ELF-1 (cell line): ENCODE results near the gene FBL.

ENCODE experiments used
- DNase-seq: peaks from one replicate; pipeline ENCODE4 v3.0.0-alpha.2; 2016; ENCODE audit warnings: low read depth, low spot score

The FBL gene

DNA sequence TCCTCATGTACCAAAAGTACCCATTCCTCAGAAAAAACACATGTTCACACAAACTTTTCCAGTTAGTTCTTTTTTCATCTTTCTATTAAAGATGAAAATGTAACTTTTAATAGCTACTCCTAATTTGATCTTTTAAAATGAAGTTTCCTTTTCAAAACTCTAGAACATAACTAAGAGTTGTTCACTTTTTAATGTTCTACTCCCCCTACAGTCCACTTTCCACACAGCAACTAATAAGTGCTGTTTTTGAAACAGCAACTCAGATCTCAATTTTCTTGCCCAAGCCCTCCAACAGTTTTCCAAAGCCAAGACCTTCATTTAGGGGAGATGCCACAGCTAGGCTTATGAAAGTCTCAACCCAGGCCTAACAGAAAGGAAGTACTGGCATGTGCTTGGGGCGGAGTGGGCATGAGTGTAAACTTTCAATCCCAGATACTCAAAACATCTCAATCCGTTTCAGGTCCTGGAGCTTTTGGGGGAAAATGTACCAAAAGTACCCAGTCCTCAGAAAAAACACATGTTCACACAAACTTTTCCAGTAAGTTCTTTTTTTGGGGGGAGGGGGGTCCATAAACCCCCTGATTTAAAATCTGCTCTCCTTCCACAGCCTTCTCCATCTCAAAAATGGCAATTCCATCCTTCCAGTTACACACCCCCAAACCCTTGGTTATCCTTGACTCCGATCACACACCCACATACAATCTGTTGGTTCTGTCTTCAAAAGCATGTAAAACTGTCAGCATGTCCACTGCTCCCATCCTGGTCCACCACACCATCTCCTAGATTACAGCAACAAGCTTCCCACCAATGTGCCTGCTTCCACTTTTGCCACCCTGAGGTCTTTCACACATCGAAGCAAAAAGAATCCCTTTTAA, 2.0 kb downstream of the FBL start:
- DNase-seq: no peak

DNA sequence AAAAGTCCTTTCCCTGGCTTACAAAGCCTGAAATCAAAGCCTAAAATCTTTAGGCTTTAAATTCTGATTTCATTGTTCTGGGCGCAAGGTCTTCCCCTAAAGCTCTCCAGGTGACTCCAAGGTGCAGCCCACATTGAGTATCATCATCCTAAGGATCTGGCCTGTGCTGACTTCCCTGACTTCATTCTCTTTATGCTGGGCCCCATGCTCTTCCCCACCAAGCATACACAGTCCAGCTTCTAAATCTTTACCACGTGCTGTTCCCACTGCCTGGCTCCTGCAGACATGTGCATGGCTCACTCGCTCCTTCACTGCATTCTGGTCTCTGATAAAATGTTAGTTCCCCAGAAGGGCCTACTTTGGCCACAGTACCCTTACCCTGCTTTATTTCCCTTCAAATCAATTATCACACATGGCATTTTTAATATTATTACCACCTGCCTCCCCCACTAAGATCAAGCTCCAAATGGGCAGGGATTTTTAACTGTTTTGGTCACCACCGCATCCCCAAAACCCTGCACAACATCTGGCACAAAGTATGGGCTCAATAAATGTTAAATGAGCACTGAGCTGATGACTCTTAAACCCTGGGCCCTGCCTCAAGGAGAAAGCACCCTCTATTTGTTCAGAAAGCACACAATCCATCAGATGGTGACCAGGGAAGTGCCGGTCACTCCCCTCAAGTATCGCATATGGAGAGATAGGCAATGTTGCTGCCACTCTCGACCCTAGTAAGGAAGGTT, 3.3 kb downstream of the FBL start:
- no peak for DNase-seq

DNA sequence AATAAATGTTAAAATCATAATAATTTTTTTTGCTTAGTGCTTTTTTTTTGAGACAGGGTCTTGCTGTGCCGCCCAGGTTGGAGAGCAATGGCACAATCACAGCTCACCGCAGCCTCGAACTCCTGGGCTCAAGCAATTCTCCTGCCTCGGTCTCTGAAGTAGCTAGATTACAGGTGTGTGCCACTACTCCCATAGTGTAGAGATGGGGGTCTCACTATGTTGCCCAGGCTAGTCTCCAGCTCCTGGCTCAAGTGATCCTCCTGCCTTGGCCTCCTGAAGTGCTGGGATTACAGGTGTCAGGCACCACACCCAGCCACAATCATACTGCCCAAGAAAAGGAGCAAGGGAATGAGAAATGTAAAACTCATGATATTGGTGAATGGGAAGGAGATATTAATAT, 5.1 kb downstream of the FBL start:
- no peak for DNase-seq

DNA sequence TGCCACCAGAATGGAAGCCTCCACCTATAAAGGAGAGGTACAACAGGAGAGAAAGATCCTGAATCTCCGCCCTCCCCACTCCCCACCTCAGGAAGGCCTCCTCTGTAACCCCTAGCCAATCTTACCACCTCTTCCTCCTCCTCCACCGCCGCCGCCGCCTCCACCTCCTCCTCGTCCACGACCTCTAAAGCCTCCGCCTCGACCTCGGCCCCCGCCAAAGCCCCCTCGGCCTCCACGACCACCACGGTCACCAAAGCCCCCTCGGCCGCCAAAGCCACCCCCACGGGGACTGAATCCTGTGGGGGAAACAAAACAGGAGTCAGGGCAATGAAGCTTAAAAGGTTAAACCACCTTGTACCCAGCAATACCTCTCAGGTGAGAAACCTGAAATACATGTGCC, 5.7 kb downstream of the FBL start:
- no peak for DNase-seq

DNA sequence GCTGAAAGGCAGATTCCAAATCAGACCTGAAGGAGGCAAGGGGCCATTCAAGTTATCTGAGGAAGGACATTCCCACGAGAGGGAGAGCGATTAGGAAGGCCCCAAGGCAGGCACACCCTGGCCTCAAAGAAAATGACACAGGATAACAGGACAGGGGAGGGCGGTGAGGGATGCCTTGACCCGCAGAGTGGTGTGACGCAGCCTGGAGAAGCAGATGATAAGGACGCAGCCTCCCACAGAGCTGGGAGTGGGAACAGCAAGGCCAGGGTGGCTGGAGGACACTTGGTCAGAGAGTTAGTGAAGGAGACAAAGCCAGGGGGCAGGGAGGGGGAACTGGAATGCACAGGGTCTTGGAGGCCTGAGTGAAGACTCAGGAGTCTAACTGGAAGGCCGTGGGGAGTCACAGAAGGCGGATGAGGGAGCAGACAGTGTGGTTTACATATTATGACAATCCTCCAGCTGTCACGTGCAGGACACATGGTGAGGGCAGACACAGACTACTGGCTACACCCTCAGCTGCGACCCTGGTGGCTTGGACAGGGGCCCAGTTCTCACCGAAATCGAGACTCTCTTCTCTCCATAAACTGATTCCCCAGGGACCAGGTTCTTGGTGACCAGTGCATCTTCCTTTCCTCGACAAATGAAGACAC, 6.4 kb downstream of the FBL start:
- no peak for DNase-seq

DNA sequence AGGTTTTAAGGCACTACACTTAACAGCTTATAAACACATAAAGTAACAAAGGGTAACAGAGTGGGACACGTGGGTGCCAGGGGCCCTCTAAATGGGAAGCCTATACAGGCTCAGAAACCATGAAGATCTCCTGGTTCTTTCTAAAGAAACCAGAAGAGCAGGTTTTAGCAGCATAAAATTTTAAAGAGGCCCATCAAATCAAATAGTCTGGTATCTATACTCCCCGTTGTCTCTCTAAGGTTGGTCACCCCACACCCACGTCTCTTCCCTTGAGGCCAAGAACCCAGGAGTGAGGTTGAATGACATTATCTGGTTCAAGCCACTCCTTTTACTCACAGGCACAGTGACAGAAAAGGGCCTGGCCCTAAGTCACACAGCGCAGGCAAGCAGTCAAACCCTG, 7.6 kb downstream of the FBL start:
- DNase-seq: no peak

DNA sequence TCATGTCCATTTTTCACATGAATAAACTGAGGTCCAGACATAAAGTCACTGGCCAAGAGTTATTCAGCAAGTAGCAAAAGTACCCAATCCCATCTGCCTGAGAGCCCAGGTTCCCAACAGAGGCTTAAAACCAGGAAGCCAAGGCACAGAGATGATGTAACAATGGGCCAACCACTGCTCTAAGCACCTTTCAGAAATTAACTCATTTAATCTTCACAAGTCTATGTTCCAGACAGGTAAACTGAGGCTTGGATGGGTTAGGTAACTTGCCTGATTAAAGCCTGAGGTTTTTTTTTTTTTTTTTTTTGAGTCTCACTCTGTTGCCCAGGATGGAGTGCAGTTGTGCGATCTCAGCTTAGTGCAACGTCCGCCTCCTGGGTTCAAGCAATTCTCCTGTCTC, 8.2 kb downstream of the FBL start:
- DNase-seq: no peak

DNA sequence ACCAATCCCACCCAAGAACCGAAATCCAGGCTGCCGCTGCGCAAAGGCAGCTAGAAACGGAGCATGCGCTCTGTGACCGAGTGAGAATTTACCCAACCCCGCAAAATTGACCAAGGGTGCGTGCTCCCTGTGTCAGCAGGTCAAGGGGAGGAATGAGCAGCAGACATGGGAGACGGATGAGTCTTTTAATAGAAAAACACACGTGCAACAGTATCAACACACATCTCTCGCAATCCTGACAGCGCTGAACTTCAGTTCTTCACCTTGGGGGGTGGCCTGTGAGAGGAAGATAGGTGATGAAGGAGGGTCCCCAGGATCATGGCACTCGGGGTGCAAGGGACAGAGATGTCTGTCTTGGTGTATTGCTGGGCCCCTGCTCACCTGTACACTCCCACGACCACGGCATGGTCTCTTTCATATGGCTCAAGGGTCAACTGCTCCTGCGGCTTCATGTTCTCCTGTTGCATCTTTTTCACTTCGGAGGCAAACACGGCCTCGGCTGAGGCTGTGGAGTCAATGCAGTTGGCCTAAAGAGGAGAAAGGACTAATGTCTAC, 11.8 kb downstream of the FBL start:
- DNase-seq: no peak

DNA sequence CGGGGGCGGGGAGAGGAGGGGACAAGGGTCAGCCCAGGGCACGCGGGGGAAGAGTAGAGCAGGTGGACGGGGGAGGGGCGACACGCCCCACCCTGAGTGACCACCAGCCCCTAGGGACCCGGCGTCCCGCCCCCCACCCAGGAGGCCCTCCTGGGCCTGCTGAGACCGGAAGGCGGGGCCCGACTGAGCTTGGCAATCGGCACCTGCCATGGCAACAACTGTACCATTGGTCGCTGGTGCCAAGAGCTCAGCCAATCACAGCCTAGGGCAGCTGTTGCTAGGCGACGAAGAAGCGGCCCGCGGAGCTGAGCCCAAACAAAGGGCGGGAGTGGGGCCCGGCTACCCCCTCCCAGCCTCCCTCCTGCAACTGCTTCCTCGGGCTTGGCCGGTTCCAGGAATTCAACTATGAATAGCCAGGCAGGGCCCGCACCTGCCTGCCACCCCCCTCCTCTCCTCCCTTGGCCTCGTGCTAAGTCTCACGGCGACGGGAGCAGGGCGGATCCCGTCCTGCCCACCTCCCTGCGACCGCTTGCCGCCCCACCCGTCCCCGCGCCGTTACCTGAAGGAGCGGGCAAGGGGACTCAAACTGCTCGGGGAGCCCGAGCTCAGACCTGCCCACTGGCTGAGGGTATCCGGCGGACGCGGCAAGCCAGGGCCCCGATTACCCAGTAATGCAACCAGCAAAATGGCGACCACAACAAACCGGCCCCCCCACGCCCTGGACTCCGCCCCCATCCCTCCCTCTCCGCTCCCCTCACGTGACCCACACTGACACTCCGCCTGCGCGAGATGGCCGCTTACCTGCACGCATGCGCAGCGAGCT, 12.5 kb downstream of the FBL start, which contains the start of gene DYRK1B:
Gene DYRK1B (minus strand): TSS at position 699 of the 823 bp plus-strand sequence. CDS start 2,295 bp downstream, outside the sequence.
- peak; percentile 97 for DNase-seq

DNA sequence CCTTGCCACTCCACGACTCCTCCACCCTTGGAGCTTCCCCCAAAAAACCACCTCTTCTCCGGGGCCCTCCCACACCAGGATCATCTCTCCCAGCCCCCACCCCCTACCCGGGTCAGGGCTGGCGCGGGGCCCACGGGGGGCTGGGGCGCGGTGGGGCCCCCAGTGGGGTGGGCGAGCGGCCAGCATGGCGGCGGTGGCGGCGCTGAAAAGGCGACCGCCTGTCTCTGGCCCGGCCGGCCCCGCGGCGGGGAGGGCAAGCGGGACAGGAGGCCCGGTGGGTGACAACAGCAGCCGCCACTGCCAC, 13.1 kb downstream of the FBL start:
- DNase-seq: no peak

DNA sequence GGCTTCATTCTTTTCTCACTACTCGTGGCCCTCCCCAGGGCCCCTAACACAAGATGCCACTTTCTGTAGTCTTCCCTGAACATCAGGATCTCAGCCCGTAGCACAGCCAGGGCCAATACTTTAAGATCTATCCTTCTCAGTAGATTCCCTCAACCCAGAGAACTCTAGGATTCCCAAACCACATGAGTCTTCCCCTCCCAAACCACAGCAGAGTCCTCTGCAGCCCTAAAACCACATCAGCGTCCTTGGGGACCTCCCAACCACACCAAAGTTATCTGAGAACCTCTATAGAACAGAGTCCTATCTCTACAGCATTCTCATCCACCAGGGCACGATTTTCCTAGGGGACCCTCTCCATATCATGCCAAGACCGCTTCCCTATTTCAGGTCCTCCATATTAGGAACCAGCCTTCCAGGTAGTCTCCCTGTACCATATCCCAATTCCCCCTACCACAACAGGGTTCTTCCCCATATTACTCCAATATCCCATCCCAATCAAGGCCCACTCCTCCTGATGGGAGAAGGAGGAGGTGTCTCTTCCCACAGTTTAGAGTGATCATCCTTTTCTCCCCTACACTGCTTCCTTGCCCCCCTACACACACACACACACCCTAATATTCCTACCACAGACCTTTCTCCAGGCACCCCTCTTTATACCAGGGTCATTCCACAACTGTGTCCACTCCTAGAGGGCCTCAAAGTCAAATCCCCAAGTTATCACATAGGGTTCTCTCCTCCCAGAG, 13.7 kb downstream of the FBL start:
- DNase-seq: no peak

DNA sequence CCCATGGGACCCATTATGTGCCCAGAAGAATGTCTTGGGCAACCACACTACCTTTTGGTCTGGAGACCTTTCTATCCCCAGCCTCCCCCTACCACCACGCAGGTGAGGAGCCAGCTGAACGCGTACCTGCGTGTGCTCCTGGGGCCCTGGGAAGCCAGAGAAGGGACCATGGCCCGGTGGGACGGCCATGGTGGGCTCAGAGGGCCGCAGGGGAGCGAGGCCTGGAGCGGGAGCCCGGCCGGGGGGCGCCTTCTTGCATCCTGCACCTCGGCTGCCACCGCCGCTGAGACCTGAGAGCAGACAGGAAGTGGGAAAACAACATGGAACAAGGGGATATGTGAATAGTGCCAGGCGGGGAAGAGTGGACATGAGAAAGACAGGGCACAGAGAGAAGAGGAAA, 14.5 kb downstream of the FBL start:
- DNase-seq: no peak

DNA sequence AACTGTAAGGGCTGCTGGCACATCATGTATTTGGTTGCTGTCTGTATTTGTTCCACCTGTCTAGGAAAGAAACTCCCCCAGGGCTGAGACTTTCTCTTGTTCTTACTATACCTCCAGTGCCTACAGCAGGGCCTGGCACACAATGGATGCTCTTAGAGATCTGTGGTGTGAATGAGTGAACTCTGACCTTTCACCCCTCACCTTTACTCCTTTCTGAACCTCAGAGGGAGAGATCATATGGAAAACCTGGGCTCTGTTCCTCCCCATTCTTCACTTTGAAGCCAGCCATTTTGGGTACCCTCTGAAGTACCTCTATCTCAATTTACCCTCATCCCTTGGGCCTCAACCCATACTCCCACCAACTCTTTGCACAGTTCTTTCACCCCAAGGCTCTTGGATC, 15.3 kb downstream of the FBL start:
- no peak for DNase-seq

DNA sequence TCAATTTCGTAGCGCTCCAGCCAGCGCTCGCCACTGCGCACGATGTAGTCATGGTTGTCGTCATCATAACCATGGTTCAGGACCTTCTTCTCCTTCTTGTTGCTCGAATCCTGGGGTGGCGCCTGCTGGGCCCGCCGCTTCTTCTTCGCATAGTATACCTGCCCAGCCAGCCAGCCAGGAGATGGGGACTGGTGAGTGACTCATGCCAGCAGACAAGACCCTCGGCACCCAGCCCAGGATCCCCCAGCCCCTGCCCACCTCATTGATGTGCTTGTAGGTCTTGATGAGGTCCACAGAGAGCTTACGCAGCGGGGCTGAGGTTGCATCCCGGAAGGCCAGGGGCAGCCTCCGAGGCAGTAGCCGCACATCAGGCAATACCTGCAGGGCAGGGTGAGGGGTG, 15.8 kb downstream of the FBL start:
- no peak for DNase-seq

DNA sequence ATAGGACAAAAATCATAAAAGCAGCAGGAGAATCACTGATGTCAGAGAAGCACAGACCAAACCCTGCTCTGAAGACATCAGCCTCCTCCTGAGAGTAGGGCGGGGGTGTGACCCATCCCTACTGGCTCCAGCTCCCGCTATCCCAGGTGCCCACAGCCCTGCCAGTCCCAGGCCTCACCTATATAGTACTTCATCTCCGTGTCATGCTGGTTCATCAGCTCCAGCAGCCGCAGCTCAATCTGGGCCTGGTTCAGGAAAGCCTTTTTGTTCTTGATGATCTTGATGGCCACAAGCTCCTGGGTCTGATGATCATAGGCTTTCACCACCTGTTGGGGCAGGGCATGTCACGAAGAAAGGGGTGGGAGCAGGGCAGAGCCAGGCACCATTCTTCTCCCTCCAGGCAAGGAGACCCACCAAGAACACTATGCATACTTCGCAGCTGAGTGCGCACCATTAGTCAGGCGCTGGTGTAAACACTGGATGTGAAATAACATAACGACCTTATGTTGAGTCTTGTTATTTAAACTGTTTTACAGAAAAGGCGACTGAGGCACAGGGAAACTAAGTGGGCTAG, 16.4 kb downstream of the FBL start:
- DNase-seq: no peak

DNA sequence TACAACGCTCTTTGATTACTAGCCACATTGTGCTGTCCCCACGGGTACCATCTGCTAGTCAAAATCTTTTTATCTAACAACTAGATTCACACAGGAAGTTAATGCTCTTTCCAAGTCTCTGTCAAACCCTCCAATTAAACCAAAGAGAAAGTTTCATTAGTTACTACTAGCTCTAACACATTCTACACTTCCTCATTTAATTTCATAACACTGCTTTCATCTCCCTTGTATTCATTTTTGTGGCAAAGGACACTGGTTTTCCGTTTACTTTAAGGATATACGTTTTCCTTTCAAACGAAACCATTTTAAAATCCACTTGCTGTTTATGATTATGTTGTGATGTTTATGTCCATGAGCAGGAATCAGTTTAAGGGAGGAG, 17.5 kb downstream of the FBL start:
- no peak for DNase-seq

DNA sequence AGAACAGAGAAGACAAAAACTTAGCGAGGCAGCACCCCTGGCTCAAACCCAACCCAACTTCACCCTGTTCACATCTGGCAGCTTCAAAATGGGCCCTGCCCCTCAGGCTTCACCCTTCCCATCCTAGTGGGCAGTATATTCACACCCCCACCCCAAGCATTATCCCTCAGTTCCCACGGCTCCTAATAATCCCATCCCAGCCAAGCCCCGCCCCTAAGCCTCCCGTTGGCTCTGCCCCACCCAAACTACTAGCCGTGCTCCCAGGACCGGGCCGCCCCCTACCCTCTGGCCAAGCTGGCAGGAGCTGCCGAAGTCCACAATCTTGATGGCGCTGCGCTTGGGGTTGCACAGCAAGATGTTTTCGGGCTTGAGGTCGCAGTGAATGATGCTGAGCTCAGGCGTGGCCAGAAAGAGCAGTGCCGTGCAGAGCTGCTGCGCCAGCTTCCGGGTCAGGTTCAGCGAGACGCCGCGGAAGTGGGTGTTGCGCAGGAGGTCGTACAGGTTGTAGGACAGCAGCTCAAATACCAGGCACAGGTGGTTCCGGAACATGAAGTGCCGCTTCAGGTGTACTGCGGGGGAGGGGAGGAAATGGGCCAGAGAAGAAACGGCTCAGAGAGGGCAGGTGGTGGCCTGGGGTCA, 18.0 kb downstream of the FBL start:
- no peak for DNase-seq

DNA sequence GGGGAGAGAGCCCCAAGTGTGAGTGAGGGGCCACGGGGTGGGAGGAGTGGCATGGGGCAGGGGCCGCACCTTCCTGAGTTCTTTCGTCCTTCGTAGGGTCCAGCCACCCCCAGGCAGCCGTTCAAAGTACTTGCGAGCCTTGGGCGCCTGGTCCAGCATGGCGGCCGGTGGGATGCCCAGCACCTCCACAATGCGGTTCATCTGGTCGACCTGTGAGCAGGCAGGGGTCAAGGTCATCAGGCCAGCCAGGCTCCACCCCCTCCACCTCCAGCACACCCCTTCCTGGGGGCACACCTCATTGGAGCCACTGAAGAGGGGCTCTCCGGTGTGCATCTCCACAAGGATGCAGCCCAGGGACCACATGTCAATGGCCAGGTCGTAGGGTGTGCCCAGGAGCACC, 19.0 kb downstream of the FBL start:
- DNase-seq: no peak

DNA sequence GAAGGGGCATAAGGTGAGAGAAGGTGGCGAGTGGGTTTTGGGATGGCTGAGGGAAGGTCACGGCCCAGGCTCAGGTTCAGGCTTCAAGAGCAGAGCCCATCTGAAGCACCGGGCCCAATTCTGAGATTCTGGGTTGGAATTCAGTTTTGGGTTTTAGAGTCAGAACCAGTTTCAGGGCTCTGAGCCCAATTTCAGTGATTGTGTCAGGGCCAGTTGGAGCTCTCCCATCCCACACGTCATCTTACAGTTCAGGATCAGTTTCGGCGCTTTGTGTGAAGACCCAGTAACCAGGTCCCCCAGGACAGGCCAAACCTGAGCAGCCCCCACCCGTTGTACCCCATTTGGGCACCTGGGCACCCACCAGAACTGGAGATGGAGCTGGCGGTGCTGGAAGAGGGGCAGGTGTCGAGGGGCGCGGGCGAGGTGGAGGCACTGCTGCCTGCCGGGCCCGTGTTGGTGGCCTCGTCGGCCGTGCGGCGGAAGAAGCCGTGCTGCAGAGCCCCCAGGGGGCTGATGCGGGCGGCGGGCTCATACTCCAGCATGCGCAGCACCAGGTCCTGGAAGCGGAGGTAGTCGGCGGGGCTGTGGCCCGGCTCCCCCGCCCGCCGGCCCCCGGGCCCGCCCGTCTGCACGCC, 19.8 kb downstream of the FBL start:
- no peak for DNase-seq
